Measurements from ENCODE around the gene VASH2.
"Not testable (repeated sequence)": the region's sequence is repeated elsewhere in the genome, so short reads cannot be mapped to it uniquely, and the experiment has no call there.

VASH2 gene

DNA sequence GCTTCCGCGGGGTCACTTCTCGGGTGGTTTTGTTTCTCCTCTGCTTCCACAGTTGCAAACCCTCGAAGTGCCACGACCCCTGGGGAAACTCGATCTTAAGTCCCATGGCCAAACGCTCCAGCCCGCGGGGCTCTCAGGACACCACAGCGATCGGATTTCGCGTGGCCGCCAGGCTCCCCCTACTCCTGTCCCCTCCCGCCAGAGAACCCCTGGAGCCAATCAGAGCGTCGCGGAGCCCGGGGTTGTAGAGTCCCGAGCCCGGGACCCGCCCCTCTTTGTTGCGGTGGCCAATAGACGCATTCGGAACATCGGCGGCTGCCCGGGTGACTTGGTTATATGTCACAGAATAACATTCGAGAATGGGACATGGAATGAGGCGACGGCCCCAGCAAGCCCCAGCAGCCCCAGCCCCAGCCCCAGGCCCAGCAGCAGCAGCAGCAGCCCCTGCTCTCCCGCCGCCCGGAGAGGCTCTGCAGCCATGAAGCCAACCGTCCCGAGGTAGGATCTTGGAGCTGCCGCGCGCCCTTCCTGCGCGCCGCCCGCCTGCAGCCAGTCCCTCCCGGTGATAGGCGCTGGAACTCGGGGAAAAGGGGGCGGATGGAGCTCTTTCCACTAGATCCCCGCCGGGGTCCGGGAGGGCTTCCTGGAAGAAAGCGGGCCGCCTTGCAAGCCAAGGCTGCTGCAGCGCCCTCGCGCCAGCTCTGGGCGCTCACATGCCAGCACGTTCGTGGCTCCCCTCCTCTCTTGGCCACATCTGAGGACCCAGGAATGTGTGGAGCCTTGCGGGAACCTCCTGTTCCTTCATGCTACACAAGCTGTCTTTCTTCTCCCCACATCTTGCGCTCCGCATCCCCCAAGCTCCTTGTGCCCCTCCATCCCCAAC is at the start of gene VASH2:
TSS of gene VASH2 (plus strand) at position 299 of the 883 bp plus-strand sequence. CDS start 1,002 bp downstream, outside the sequence.
- peak; percentile 92 for DNase-seq

- DNase-seq = no peak
Measured at GRCh38 chr1:212901290-212901689, 49.1 kb upstream of the VASH2 start.

DNA sequence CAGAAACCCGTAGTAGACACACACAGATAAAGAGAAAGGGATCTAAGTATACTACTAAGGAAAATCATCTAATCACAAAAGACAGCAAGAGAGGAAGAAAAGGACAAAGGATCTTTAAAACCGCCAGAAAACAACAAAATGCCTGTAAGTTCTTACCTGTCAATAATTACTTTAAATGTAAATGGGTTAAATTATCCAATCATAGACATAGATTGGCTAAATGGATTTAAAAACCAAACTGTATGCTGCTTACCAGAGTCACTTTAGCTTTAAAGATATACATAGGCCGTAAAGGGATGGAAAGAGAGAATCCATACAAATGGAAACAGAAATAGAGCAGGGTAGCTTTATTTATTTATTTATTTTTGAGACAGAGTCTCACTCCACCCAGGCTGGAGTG is 48.3 kb upstream of the VASH2 start:
- DNase-seq = no peak

DNA sequence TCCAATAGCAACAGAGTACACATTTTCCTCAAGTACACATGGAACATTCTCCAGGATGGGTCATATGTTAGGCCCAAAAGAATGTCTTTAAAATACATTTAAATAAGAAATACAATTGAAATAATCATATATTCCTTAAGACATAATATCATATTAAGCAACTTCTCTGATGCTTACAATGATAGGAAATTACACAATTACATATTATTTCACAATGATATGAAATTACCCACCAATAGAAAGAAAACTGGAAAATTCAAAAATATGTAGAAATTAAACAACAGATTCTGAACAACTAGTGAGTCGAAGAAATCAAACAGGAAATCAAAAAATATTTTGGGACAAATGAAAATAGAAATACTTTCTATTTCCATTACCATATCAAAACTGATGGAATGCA is 46.7 kb upstream of the VASH2 start:
- no peak for DNase-seq

- DNase-seq = not testable (repeated sequence)
Measured at GRCh38 chr1:212908071-212908470, 42.3 kb upstream of the VASH2 start.

DNA sequence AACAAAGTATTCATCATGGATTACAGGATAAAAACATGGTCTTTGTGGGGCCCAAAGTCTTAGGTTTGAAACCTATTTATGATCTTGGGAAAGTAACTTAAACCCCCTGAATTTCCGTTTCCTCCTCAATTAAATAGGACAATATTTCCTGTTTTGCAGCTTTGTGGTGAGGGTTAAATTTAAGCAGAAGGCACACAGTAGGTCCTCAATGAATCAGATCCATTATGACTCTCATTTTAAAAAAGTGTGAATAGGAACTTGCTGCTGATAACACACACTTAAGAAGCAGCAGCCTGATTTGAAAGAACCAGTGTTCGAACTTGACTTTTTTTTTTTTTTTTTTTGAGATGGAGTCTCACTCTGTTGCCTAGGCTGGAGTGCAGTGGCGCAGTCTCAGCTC is 41.4 kb upstream of the VASH2 start:
- DNase-seq = no peak

- no peak for DNase-seq
Measured at GRCh38 chr1:212909652-212910063, 40.7 kb upstream of the VASH2 start.

GRCh38 chr1:212910213-212910612 is 40.1 kb upstream of the VASH2 start:
- not testable (repeated sequence) for DNase-seq

GRCh38 chr1:212913638-212914037 is 36.7 kb upstream of the VASH2 start:
- DNase-seq = not testable (repeated sequence)

DNA sequence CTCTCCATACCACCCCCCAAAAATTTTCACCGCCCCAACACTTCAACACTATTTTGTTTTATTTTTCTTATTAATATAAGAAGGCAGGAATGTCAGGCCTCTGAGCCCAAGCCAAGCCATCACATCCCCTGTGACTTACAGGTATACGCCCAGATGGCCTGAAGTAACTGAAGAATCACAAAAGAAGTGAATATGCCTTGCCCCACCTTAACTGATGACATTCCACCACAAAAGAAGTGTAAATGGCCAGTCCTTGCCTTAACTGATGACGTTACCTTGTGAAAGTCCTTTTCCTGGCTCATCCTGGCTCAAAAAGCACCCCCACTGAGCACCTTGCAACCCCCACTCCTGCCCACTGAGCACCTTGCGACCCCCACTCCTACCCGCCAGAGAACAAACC is 36.2 kb upstream of the VASH2 start:
- DNase-seq = not testable (repeated sequence)

- DNase-seq = no peak
Measured at GRCh38 chr1:212914789-212915188, 35.6 kb upstream of the VASH2 start.

- peak; percentile 33 for DNase-seq
Measured at GRCh38 chr1:212915245-212916091, 34.9 kb upstream of the VASH2 start.

DNA sequence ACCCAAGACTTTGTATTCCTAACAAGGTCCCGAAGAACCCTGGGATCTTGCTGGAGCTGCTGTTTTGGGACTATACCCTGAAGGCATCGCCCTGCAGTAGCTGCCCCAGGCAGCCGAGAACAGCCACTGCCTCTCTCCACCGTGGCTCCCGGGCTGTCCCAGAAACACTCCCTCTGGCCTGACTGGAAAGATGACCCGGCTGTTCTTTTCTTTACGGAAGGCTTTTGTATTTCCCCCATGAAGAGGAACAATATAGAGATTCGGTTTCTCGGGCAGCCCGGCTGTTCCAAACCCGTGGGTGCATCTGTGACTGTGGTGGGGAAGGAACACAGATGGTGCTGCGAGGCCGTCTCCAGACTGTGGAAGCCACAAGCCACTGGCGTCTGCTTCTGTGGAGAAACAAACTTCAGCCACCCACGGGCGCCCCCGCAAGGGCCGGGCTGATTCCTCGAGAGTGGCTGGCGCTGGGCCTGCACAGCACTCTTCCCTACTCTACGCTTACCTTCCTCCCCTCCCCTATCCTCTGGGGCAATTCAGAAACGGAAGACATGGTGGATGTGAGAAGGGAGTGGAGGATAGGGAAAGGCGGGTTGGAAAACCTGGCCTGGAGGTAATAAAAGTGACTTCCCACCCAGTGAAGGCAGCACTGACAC is 33.7 kb upstream of the VASH2 start:
- DNase-seq = peak; percentile 80

GRCh38 chr1:212917134-212917485 is 33.2 kb upstream of the VASH2 start:
- no peak for DNase-seq

GRCh38 chr1:212917858-212918257 is 32.5 kb upstream of the VASH2 start:
- DNase-seq = no peak

DNA sequence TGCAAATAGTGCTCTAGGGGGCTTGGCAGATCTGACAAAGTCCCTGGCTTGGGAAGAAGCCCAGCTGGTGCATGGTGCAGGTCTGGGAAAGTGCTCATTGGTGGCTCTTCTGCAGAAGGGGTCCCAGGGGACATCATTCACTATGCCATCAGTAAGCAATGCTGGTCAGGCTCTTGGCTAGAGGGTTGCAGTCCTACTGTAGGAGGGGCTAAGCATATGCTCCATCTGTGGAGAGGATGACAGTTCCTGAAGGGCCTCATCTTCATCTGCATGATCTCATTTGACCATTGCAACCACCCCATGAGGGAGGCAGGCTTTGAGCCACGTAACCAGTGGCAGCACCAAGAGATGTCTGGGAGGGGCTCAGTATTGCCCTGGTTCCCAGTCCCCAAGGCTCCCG is 31.5 kb upstream of the VASH2 start:
- no peak for DNase-seq

DNA sequence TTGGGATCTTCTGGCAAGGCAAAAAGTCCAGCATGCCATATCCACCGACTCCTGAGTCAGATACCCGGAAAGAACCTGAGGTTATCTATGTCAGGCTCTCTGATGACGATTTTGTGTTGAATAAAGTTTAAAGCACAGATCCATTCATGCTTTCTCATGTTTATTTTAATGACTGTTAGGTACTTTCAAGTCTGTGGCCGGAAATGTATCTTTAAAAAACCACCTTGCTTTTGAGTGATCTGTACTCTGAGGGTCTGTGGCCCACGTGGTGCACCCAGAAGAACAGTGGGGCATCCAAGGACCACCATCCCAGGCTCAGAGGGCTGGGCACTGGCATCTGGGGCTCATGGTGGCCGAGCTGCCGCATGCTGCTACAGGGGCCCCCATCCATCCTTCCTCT is 30.1 kb upstream of the VASH2 start:
- no peak for DNase-seq

- DNase-seq = no peak
Measured at GRCh38 chr1:212920896-212921295, 29.4 kb upstream of the VASH2 start.

DNA sequence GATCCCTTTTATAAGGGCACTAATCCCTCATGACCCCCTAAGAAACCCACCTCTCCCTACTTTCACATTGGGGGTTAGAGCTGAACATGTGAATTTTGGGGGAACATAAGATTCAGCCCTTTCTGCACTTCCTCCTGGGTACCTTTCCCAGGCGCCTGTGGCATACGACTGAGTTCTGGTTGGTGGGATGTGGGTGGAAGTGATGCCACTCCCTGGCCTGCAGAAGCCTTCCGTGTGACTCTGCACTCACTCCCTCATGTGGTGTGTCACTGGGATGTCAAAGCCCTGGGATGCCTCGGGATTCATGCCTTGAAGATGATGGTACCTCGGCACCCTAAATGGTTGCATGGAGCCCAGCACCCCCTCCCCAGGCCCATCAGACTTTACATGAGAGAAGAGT is 28.3 kb upstream of the VASH2 start:
- DNase-seq = no peak

DNA sequence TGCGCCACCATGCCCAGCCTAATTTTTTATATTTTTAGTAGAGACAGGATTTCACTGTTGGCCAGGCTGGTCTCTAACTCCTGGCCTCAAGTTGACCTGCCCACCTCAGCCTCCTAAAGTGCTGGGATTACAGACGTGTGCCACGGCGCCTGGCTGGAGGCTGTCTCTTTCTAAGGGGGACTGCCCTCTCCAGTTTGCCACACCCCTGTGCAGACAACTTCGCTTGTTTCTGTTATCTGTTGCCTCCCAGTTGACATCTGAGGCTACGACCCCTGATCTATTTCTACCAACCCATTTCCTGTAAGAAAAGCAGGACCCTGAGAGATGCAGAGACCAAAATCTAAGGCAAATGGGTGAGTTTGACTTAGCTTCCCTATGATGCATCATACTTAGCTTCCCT is 24.0 kb upstream of the VASH2 start:
- no peak for DNase-seq

DNA sequence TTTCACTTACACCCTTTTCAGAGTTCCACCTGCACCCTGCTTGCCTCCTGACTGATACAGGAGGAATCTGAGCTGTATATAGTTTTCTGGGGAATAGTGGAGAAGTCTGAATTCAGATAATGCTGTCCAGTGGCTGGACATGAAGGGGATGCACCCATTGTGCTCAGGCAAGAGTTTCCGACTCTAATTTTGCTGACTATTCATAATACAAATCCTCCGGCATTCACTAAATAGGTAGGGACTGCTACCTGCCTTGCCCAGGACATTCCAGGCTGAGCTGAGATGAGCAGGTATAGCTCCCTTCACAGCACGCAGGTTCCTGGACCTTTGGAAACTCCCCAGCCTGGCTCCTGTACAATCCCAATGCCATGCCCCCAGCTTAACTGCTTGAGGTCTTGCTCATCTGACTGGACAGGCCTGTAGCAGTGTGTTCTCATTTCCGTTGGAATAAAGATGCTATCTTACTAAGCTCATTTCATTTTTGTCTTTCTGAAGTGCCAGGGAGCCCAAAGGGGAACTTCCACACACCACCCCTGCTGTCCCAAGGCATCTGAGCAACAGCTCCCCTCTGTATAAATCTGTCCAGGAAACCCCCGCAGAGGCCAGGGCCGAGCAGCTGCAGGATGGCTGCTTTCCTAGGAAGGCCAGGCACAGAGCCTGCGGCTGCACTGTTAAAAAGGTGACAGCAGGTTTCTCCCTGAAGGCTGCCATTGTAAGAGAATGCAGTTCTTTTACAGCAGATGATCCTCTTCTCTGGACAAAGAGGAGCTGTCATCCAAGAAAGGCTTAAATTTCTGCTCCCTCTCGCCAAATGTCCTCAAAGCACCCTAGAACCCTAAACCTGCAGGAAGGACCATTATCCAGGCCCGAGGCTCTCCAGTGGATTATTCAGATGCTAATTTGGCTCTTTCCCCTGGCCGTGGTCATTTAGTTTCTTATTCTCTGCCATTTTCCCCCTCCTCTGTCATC is 21.7 kb upstream of the VASH2 start:
- DNase-seq = no peak

GRCh38 chr1:212930986-212931678 is 19.2 kb upstream of the VASH2 start:
- DNase-seq = no peak
